Right ventricle myocardium inferior (tissue), 1 donor: ENCODE measurements around the gene AEBP1. TPM values are rescaled to one million over a fixed set of nuclear protein-coding genes. Genes with fewer than 3 reads are reported as not detected.
"Not testable (repeated sequence)": the region's sequence is repeated elsewhere in the genome, so short reads cannot be mapped to it uniquely, and the experiment has no call there.

ENCODE experiments used
- ATAC-seq: fragments of 200-7000 bp; cut with Tn5 transposase; one replicate; pipeline ENCODE4 v1.9.1; 2020; ENCODE audit warnings: mild to moderate bottlenecking, moderate library complexity
- DNase-seq: peaks from one replicate; pipeline ENCODE4 v3.0.0; 2021; ENCODE audit errors: missing footprints
- intact Hi-C: fragments of 100-400 bp; cut with DNase I; formaldehyde crosslinking; loops from one replicate; pipeline ENCODE4 v1.11.0; 2022
- total RNA-seq: library from RNA; stranded (reverse); fragmentation: NEBNext Ultra II Directional; extraction: Animal tissue kit (Norgen Biotek cat#: 25700); gene quantifications from one replicate; pipeline ENCODE4 v1.2.1, GENCODE V29; 2021
- donor health status: DM: no; HTN: yes; CAD: no; lungs with severe emphysema.

The AEBP1 gene
- total RNA-seq, 1 donor from 2014 or later = 13.6 TPM

- intact Hi-C loops = no loop called here
- no peak for DNase-seq
- ATAC-seq = no peak
Measured at GRCh38 chr7:44124822-44125202, 20.7 kb downstream of the AEBP1 start.

DNA sequence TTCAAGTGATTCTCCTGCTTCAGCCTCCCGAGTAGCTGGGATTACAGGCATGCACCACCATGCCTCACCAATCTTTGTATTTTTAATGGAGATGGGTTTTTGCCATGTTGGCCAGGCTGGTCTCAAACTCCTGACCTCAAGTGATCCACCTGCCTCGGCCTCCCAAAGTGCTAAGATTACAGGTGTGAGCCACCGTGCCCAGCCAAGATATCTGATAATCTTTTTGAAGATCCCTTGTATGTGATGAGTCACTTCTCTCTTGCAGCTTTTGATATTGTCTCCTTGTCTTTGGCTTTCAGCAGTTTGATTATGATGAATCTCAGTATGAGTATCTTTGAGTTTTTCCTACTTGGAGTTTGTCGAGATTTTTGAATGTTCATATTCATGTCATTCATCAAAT, 22.4 kb downstream of the AEBP1 start:
- DNase-seq, ATAC-seq, intact Hi-C loops: not testable (repeated sequence)

DNA sequence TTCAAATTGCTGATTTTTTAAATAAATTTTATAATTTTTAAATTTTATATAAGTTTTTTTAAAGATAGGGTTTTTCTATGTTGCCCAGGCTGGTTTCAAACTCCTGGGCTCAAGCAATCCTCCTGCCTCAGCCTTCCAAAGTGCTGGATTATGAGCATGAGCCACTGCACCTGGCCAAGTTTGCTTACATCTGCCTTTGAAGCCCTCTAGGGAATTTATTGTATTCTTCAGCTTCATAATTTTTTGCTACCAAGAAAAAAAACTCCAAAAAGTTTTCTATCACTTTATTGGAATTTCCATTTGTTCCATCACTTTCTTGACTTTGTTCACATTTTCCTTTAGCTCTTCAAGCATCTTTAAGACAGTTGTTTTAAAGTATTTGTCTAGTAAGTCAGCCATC, 23.0 kb downstream of the AEBP1 start:
- ATAC-seq = no peak
- no peak for DNase-seq
- intact Hi-C loops = no loop called here

- DNase-seq (peak; percentile 41), ATAC-seq (peak; percentile 29)
- intact Hi-C loops = no loop called here
Measured at GRCh38 chr7:44128721-44129582, 24.8 kb downstream of the AEBP1 start.

- intact Hi-C loops = loop anchor here (2.0 to 10.0 kb wide), 4 partner anchors 65 to 353 kb away; partner anchors contain the start of gene CAMK2B
- peak; percentile 53 for DNase-seq
- peak; percentile 73 for ATAC-seq
Measured at GRCh38 chr7:44131173-44132029, 27.3 kb downstream of the AEBP1 start.

DNA sequence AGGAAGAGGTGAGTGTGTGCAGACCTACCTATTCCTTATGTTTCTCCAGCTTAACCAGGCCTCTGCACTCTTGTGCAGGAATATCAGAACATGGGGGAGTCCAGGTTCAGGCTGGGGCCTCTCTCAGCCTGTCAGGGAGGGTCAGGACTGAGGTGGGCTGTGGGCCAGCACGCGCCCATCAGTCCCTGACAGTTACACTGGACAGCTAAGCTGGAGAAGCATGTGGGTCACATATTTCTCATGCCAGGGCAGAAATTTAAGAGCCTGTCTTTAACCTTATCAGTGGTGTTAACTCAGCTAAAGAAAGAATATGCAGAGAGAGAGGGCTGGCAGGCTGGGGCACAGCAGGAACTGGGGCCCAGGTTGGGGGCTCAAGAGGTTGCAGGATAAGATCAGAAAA, 27.9 kb downstream of the AEBP1 start:
- intact Hi-C loops = loop anchor here (10.0 kb wide), 3 partner anchors 163 to 353 kb away; partner anchors contain the start of gene CAMK2B
- DNase-seq = peak; percentile 77
- ATAC-seq = peak; percentile 79

DNA sequence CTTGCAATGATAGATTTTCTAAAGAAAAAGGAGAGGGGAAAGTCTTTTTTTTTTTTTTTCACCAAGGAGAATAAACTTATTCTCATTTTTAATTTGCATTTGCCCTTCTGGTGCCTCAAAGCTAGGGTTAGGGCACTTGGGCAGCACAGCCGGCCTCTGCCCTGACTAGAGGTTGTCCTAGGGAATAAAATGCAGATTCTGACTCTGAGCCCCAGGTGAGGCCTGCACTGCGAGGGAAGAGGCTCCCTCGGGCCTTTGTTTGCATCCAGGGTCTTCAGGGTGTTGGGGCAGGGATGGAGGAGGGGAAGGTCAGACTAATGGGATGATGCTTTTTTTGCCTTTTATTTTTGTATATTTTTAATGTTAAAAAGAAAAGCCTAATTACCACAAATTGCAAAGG, 29.1 kb downstream of the AEBP1 start:
- intact Hi-C loops = loop anchor here (10.0 kb wide), 3 partner anchors 162 to 352 kb away; partner anchors contain the start of gene CAMK2B

GRCh38 chr7:44134943-44135628, 30.9 kb downstream of the AEBP1 start:
- intact Hi-C loops = loop anchor here (10.0 kb wide), 3 partner anchors 160 to 350 kb away; partner anchors contain the start of gene CAMK2B
- no peak for ATAC-seq
- DNase-seq = peak; percentile 30

More for the DNA sequence above, 29.1 kb downstream of the AEBP1 start:
- ATAC-seq = no peak
- DNase-seq = no peak

DNA sequence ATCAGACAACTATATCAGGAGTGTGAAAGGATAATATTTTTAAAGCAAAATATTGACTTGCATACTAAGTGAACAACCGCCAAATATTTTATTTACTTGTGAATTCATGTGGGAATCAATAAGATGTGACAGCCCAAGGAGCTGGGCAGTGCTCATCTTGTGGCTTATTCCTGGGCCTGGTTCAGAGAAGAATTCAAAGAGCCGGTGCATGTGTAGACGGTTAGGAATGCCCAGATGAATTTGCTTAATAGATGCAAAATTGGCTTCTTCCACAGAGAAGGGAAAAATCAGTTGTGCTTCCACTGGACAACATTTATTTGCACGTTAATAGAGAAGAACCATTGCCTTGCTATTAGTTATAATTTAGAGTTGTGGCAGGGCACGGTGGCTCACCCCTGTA, 32.6 kb downstream of the AEBP1 start:
- ATAC-seq = no peak
- DNase-seq = no peak
- intact Hi-C loops = loop anchor here (10.0 kb wide), 3 partner anchors 158 to 348 kb away; partner anchors contain the start of gene CAMK2B

DNA sequence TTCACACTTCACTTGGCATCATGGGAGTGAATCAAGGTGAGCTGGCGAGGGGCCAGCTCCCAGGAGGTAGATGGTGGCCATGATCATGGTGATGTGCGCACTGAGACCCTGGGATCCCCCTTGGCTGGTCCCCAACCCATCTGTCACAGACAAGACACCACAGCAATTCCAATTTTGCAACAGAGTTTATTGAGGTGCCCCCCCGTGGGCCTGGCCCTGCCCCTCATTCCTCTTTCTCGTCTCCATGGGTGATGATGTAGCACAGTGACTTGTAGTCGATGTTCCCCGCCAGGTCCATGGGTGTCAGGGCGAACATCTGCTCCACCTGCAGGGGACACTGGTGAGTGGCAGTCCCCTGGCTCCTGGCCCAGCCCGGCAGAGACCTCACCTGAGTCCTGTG, 34.6 kb downstream of the AEBP1 start:
- intact Hi-C loops = loop anchor here (10.0 kb wide), 3 partner anchors 156 to 346 kb away; partner anchors contain the start of gene CAMK2B
- ATAC-seq (no peak), DNase-seq (no peak)

DNA sequence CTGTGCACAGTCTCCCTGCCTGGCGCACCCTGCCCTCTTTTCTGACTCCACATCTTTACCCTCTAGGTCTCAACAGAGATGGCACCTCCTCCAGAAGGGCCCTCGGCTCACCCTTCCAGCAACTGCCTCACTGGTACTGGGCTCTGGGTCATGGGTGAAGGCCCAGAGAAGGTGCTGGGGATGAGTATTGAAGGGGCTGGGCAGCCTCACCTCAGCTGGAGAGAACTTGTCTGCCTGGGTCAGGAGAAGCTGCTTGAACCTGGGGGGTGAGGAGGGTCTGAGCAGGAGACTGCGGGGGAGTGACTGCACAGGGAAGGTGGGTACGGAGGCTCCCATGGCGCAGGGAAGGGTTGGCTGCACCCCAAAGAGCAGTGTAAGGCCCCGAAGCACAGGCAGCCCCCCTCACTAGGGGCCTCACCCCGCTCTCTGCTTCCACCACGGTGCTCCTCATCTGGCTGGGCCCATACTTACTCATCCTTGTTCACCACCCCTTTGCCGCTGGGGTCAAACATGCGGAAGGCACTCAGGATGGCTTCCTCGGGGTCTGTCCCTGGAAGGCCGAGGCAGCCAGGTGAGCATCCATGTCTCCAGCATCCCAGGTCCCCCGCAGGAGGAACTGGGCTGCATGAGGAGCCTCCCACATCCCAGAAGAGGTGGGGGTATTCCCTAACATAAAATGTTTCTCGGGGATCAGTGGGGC, 35.3 kb downstream of the AEBP1 start:
- ATAC-seq = no peak
- intact Hi-C loops = loop anchor here (10.0 kb wide), 3 partner anchors 155 to 345 kb away; partner anchors contain the start of gene CAMK2B
- DNase-seq = no peak

GRCh38 chr7:44140341-44140740, 36.2 kb downstream of the AEBP1 start:
- no peak for DNase-seq
- intact Hi-C loops = no loop called here
- no peak for ATAC-seq

GRCh38 chr7:44141221-44141850, 37.2 kb downstream of the AEBP1 start, which contains the start of gene MYL7:
Gene MYL7 (minus strand): TSS chr7:44141332. CDS start chr7:44141305, 27 bp downstream.
- intact Hi-C loops = no loop called here
- ATAC-seq = peak; percentile 40
- no peak for DNase-seq

DNA sequence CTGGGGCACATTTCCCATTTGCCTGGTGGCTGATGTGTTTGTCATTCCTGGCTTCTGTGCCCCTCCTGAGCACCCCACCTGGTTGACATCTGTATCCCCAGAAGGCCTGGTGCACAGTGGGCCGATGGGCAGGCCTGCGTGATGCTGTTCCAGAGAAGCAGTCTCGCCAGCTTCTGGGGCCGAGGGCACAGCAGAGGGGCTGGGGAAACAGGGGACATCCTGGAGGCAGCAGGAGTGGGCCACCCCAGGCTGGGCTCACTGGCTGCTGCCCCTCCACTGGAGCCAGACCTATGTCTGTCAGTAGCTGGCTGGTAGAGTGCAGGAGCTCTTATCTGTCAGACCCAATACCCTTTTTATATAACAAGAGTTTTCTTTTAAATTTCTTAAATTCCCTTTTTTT, 37.9 kb downstream of the AEBP1 start:
- DNase-seq (no peak), ATAC-seq (no peak)
- intact Hi-C loops = no loop called here

- DNase-seq = no peak
- intact Hi-C loops = no loop called here
- ATAC-seq = no peak
Measured at GRCh38 chr7:44143646-44144250, 39.6 kb downstream of the AEBP1 start.

- ATAC-seq (no peak), DNase-seq (no peak)
- intact Hi-C loops = no loop called here
Measured at GRCh38 chr7:44144426-44144967, 40.4 kb downstream of the AEBP1 start.

DNA sequence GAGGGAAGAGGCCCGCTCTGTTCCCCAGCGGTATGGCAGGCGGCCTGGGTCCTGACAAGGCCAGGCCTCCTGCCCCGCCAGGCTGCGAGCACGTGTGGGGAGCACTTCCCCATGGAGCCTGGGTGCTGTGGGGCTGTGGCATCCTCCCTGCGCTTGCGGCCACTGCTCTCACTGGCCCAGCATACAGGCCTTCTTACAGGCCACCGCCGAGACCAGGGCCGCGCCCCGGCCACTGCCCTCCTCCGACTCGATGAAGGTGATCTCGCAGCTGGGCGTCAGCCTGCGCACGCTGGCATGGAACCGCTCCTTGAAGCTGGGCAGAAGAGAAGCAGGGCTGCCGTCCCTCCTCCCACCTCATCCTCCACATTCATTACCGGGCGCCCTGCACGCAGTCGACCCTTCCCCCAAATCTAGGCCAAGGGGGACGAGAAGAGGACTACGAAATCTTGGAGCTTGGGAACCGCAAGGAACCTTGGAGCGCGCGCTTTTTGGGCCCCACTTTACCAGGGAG, 40.9 kb downstream of the AEBP1 start:
- intact Hi-C loops = no loop called here
- no peak for DNase-seq
- ATAC-seq = no peak
